AG08395 (cell line): ENCODE data around the gene IGF2BP1.

Experiments used
- DNase-seq: peaks from one replicate; pipeline ENCODE4 v3.0.0; 2012; ENCODE audit warnings: mixed read lengths, low spot score

Gene IGF2BP1

DNA sequence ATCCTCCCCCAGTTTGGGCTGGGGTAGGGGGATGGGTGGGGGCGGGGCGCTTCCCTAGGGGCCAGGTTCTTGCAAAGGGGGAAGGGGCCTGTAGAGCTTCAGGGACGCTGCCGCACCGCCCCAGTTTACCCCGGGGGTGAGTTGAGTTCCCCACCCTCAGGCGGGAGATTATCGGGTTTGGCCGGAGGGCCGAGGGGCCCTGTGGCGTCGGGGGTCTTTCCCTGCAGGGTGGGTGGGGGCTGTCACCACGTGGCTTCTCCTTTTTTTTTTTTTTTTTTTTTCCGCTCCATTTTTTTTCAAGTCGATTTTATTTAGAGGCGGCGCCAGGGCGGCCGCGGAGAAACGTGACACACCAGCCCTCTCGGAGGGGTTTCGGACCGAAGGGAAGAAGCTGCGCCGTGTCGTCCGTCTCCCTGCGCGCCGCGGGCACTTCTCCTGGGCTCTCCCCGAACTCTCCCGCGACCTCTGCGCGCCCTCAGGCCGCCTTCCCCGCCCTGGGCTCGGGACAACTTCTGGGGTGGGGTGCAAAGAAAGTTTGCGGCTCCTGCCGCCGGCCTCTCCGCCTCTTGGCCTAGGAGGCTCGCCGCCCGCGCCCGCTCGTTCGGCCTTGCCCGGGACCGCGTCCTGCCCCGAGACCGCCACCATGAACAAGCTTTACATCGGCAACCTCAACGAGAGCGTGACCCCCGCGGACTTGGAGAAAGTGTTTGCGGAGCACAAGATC, at the start of gene IGF2BP1:
IGF2BP1 (plus strand) TSS at position 283 of the 724 bp plus-strand sequence; CDS start at position 644, 361 bp downstream.
- DNase-seq, result no peak

DNA sequence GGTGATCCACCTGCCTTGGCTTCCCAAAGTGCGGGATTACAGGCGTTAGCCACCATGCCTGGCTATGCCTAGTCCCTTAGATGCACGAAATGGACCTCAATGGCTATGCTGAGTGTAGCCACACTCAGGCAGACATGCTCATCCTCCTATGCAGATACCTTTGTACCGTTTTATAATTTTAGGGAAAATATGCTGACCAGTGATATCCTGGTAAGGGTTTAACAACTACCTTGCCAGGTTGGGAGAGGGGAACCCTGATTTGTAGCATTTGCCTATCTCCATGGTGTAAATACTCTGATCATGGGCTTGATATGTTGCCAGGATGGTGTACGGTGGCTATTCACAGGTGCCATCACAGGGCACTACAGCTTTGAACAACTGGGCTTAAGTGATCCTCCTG, 45.6 kb upstream of the IGF2BP1 start:
- no peak for DNase-seq

GRCh38 chr17:48952904-48953303, 44.3 kb upstream of the IGF2BP1 start:
- DNase-seq, result no peak

DNA sequence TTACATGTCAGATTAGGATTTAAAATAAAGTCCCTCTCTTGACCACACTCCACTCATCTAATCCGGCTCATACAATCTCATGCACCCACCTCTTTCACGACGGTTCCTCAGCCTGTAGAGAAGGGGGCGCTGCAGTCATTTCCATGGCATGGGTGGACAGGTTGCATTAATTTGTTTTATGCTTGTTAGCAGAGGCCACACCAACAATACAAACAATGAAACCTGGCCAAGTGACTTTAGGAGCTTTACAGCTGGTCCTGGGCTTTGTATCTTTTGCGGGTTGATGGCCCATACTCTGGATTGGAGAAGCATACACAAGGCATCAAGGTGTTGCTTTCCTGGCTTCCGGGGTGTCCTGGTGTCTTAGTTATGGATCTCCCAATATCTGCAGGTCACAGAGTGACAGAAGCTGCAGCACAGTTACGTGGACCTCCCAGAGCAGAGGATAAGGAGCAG, 42.9 kb upstream of the IGF2BP1 start:
- DNase-seq, result peak; percentile 55

- no peak for DNase-seq
These were observed 36.2 kb upstream of the IGF2BP1 start for GRCh38 chr17:48960834-48961515.

GRCh38 chr17:48961516-48962233, 35.5 kb upstream of the IGF2BP1 start:
- DNase-seq, result peak; percentile 78

DNA sequence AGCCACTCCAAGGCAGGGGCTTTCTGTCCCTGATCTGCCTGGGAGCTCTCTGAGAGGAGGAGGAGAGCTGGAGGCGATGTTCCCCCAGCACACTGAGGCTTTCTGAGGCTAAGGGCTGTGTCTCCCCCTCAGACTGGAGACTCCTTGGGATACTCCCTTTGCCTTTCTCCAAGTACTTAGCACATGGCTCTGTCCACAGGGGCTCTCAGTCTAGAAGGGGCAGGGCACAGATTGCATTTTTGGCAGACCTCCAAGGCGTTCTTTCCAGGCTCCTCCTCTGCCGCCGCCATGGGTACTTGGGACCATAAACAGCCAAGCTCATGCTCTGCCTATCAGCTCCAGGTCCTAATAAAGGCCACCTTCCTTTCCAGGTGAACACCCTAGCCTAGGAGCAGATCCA, 27.0 kb upstream of the IGF2BP1 start:
- no peak for DNase-seq

DNA sequence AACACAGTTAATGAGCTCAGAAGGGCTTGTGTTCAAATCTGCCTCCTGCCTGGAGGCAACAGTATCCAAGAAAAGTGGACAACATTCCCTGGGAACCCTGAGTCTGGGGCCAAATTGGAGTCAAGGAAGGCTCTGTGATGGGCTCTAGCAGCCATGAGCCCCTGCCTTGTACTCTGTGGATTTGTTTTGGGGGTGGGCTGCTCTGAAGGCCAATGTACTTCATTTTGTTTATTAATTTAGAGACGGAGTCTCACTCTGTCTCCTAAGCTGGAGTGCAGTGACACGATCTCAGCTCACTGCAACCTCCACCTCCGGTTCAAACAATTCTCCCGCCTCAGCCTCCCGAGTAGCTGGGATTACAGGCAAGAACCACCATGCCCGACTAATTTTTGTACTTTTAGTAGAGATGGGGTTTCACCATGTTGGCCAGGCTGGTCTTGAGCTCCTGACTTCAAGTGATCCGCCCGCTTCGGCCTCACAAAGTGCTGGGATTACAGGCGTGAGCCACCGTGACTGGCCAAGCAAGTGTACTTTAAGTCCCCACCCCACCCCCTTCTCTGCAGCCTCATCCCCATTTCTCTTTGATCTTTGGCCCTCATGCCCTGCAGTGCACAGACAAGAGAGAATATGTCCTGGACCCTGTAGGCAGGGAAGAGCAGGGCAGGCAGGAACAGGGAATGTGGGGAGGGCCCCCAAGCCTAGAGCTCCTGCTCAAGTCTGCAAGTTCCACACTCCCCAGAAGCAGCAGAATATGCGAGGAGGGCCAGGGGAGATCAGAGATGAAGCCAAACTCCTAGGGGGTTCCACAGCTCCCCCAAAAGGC, 26.1 kb upstream of the IGF2BP1 start:
- no peak for DNase-seq

DNA sequence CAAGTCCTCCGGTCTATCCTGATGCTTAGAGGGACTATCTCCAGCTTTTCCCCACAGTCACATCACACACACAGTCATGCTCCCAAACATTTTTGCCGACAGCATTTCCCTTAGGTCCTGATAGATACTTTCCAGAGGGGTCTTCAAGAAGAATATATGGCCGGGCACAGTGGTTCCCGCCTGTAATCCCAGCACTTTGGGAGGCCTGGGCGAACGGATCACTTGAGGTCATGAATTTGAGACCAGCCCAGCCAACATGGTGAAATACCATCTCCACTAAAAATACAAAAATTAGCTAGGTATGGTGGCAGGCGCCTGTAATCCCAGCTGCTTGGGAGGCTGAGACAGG, 24.5 kb upstream of the IGF2BP1 start:
- no peak for DNase-seq

DNA sequence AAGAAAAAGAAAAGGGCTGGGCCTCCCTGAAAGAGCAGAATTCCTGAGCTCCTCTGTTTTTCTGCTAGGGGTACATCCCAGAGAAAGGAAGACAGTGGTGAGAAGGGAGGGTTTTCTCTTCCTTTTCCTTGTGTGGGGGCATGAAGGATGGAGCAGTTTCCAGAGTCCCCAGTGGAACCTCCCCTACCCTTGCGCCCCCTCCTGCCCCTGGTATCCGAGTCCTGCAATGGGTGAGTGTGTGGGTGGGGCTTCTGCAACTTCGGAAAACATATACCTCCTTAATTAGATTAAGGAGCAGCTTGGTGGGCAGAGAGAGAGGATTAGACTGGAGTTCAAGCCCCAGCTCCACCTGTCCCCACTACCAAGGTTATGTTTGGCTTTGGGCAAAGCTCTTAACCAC, 23.4 kb upstream of the IGF2BP1 start:
- DNase-seq, result no peak

DNA sequence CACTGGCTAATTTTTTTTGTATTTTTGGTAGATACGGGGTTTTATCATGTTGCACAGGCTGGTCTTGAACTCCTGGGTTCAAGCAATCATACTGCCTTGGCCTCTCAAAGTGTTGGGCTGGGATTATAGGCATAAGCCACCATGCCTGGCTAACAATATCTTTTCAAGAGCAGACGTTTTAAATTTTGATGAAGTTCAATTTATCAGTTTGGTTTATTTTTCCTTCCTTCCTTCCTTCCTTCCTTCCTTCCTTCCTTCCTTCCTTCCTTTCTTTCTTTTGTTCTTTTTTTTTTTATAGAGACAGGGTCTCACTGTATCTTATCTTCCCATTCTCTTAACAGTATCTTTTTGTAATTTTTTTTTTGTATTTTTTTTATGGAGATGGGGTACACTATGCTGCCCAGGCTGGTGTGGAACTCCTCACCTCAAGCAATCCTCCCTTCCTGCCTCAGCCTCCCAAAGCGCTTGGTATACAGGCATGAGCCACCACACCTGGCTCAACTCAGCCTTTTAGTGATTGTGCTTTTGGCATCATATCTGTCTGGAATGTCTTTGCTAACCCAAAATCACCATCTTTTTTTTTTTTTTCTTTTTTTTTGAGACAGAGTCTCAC, 15.2 kb upstream of the IGF2BP1 start:
- DNase-seq, result no peak

- DNase-seq, result no peak
These were observed 11.5 kb upstream of the IGF2BP1 start for GRCh38 chr17:48985436-48986245.

GRCh38 chr17:48989100-48989499, 8.1 kb upstream of the IGF2BP1 start:
- no peak for DNase-seq

GRCh38 chr17:48990882-48991357, 6.3 kb upstream of the IGF2BP1 start:
- DNase-seq, result no peak

- no peak for DNase-seq
These were observed 4.7 kb upstream of the IGF2BP1 start for GRCh38 chr17:48992444-48992843.

GRCh38 chr17:48993305-48993704, 3.9 kb upstream of the IGF2BP1 start:
- no peak for DNase-seq

DNA sequence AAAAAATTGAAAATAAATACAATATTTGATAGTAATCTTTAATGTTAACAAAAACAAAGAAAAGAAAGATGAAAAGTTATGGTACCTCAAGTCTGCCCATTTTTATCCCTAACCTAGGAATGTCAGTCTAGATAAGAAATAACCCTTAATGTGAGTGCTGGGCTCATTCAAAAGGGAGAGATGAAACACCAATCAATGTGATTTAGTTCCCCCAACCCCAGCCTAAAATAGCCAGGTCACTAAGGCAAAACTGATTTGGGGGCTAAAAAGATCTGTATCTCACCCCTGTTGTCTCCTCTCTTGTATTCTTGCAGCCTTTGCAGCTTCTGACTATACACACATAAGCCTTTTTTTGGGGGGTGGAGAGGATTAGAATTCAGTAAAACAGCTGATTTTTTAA, 3.2 kb upstream of the IGF2BP1 start:
- no peak for DNase-seq

- DNase-seq, result no peak
These were observed 2.5 kb upstream of the IGF2BP1 start for GRCh38 chr17:48994549-48995303.

DNA sequence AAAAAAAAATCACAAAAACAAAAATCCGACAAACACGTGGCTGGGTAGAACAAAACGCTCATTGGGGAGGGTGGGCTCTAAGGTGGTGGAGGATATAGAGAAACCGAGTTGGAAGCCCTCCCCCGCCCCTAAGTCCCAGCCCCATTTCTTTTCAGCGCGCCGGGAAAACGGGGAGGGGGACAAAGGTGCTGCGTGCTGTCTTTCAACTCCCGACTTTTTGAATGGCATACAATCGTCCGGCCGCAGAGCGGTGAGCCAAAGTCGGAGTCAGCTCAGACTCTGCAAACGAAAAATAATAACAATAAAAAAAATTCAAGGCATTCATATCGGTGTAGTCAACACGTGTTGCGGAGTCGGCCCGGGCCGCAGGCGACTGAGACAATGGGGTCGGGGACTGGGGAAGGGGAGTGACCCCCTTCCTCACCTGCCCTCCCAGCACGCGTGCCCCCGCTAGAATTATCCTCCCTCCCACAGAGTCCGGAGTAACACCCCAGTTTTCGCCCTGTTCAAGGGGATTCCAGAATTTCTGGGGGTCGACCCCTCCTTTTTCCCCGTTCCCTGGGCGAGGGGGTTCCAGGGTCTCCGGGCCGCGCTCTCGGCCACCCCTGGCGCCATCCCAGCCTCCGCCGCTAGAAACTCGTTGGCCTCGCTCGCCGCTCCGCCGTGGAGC, 1.7 kb upstream of the IGF2BP1 start:
- no peak for DNase-seq
